GM23338 (cell line): Measurements from ENCODE around the gene ACOT13.

Experiments
- CREB1 ChIP-seq: fragments of 250-450 bp; sonication (Bioruptor Pico); IDR thresholded peaks from 2 replicates; pipeline ENCODE4 v1.5.0; 2020; ENCODE audit warnings: low read depth, mild to moderate bottlenecking, moderate library complexity
- CTCF ChIP-seq, 2 experiments: fragments of 200-600 bp in 1 of 2; sonication (generic) in 1 of 2; conservative IDR thresholded peaks; 2 replicates each; pipeline versions ENCODE4 v1.5.1 to v1.6.1; 2016 to 2017; ENCODE audit warnings: antibody characterized with exemption in 2 of 2, low read depth in 2 of 2, mild to moderate bottlenecking in 2 of 2, moderate library complexity in 1 of 2
- ETS1 ChIP-seq: IDR thresholded peaks from 2 replicates; pipeline ENCODE4 v1.6.1; 2016; ENCODE audit warnings: antibody characterized with exemption
- EZH2 ChIP-seq: fragments of 200-600 bp; sonication (generic); IDR thresholded peaks from one replicate; pipeline ENCODE4 v1.8.0; 2017; ENCODE audit warnings: antibody characterized with exemption, mild to moderate bottlenecking, low read depth; ENCODE audit not compliant: unreplicated experiment
- EZH2phosphoT487 ChIP-seq: fragments of 200-600 bp; sonication (generic); IDR thresholded peaks from one replicate; pipeline ENCODE4 v1.8.1; 2018; ENCODE audit warnings: antibody characterized with exemption; ENCODE audit not compliant: unreplicated experiment
- JUNB ChIP-seq: IDR thresholded peaks from one replicate; pipeline ENCODE4 v1.6.1; 2016; ENCODE audit warnings: antibody characterized with exemption; ENCODE audit not compliant: unreplicated experiment
- NANOG ChIP-seq: IDR thresholded peaks from 2 replicates; pipeline ENCODE4 v1.6.1; 2016; ENCODE audit warnings: antibody characterized with exemption, borderline replicate concordance
- POLR2AphosphoS5 ChIP-seq: IDR thresholded peaks from 2 replicates; pipeline ENCODE4 v1.6.1; 2016; ENCODE audit warnings: antibody characterized with exemption, low read depth
- REST ChIP-seq: IDR thresholded peaks from one replicate; pipeline ENCODE4 v1.6.1; 2018; ENCODE audit warnings: antibody characterized with exemption; ENCODE audit not compliant: unreplicated experiment
- STAT1 ChIP-seq: IDR thresholded peaks from one replicate; pipeline ENCODE4 v1.6.1; 2016; ENCODE audit warnings: antibody characterized with exemption; ENCODE audit not compliant: unreplicated experiment
- ZNF114 ChIP-seq: fragments of 250-450 bp; sonication (Bioruptor Pico); IDR thresholded peaks from 2 replicates; pipeline ENCODE4 v1.5.0; 2020; ENCODE audit warnings: mild to moderate bottlenecking, moderate library complexity
- ZNF331 ChIP-seq: fragments of 250-450 bp; sonication (Bioruptor Pico); IDR thresholded peaks from 2 replicates; pipeline ENCODE4 v1.5.0; 2020; ENCODE audit warnings: low read depth, mild to moderate bottlenecking, moderate library complexity
- ZNF462 ChIP-seq: fragments of 250-450 bp; sonication (Bioruptor Pico); IDR thresholded peaks from 2 replicates; pipeline ENCODE4 v1.5.0; 2020; ENCODE audit warnings: mild to moderate bottlenecking, moderate library complexity

GRCh38 chr6:24694198-24694597 lies 27.3 kb downstream of the ACOT13 start:
- TF ChIP-seq EZH2, result no peak
- no peak for TF ChIP-seq CTCF (conservative IDR thresholded peaks at IDR 0.05; ENCODE audit: low read depth in 2 of 2)
- TF ChIP-seq EZH2phosphoT487, result no peak
- no peak for TF ChIP-seq POLR2AphosphoS5
- no peak for TF ChIP-seq CREB1
- TF ChIP-seq ZNF331 (CRISPR knock-in tag), result no peak
- TF ChIP-seq NANOG, result no peak
- no peak for TF ChIP-seq STAT1
- no peak for TF ChIP-seq REST
- no peak for TF ChIP-seq JUNB
- no peak for TF ChIP-seq ZNF462 (CRISPR knock-in tag)
- no peak for TF ChIP-seq ETS1
- no peak for TF ChIP-seq ZNF114 (CRISPR knock-in tag)
